ENCODE results near the gene RASGEF1B. TPM values are rescaled to one million over a fixed set of nuclear protein-coding genes. Genes with fewer than 3 reads are reported as not detected.
"Not testable (repeated sequence)": the region's sequence is repeated elsewhere in the genome, so short reads cannot be mapped to it uniquely, and the experiment has no call there.

RASGEF1B gene
- total RNA-seq, 6 experiments from 2014 or later, result 22.9 to 51.9 (median 25.8) TPM

DNA sequence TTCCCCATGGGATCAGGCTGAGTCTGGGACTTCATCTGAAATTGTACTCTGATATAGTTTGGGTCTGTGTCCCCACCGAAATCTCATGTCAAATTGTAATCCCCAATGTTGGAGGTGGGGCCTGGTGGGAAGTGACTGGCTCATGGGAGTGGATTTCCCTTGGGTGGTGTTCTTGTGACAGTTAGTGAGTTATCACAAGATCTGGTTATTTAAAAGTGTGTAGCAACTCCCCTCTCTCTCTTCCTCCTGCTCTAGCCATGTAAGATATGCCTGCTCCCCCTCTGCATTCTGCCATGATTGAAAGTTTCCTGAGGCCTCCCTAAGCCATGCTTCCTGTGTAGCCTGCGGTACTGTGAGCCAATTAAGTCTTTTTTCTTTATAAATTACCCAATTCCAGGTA is 61.0 kb downstream of the RASGEF1B start:
- Histone ChIP-seq H3K9me3 (no peaks in the 10 kb centered on the region), H3K4me1 (no peaks in the 10 kb centered on the region), H3K4me3 (no peak overlapping the region), H3K36me3 (no peaks in the 10 kb centered on the region), H3K27me3 (no peaks in the 10 kb centered on the region), H3K27ac (no peak overlapping the region)
- intact Hi-C loops (cut with DNase I), result loop anchor here in 1 of 2 donors (5.0 kb wide), 1 partner anchor 432 kb away; no protein-coding TSS in a partner anchor
- DNase-seq (no peak), ATAC-seq (no peak)
- no peak for TF ChIP-seq POLR2A (IDR thresholded peaks at IDR 0.05)
- no peak for TF ChIP-seq CTCF (IDR thresholded peaks at IDR 0.05)
- WGBS (ENCODE audit: insufficient coverage, low coverage, low lambda C conversion rate, missing lambda C conversion rate), result 38% methylated on average over 1 of the region's 2 CpGs

- no peaks in the 10 kb centered on the region for H3K36me3 ChIP-seq
- intact Hi-C loops (cut with DNase I), result loop anchor here (5.0 to 10.0 kb wide), 3 partner anchors 432 to 857 kb away; no protein-coding TSS in a partner anchor
- H3K27ac ChIP-seq, result no peak overlapping the region
- H3K9me3 ChIP-seq, result no peaks in the 10 kb centered on the region
- ATAC-seq (no peak), DNase-seq (no peak)
- 68% methylated on average over 4 of the region's 4 CpGs for WGBS (ENCODE audit: insufficient coverage, low coverage, low lambda C conversion rate, missing lambda C conversion rate)
- TF ChIP-seq CTCF (IDR thresholded peaks at IDR 0.05) (no peak), POLR2A (IDR thresholded peaks at IDR 0.05) (no peak)
- H3K27me3 ChIP-seq, result no peaks in the 10 kb centered on the region
- H3K4me1 ChIP-seq, result no peaks in the 10 kb centered on the region
- no peak overlapping the region for H3K4me3 ChIP-seq
Observed at GRCh38 chr4:81409836-81410235, 61.9 kb downstream of the RASGEF1B start.

- no peak for TF ChIP-seq POLR2A (IDR thresholded peaks at IDR 0.05)
- no peak for TF ChIP-seq CTCF (IDR thresholded peaks at IDR 0.05)
- DNase-seq (no peak), ATAC-seq (no peak)
- Histone ChIP-seq H3K27me3 (no peaks in the 10 kb centered on the region), H3K4me1 (no peaks in the 10 kb centered on the region), H3K9me3 (no peaks in the 10 kb centered on the region), H3K27ac (no peak overlapping the region), H3K4me3 (no peak overlapping the region), H3K36me3 (no peaks in the 10 kb centered on the region)
- intact Hi-C loops (cut with DNase I), result loop anchor here (5.0 to 10.0 kb wide), 2 partner anchors 796 to 859 kb away; no protein-coding TSS in a partner anchor
- 83% methylated on average over 7 of the region's 7 CpGs for WGBS (ENCODE audit: insufficient coverage, low coverage, low lambda C conversion rate, missing lambda C conversion rate)
Observed at GRCh38 chr4:81408341-81408740, 63.4 kb downstream of the RASGEF1B start.

GRCh38 chr4:81407726-81408125 is 64.0 kb downstream of the RASGEF1B start:
- Histone ChIP-seq H3K27me3 (no peaks in the 10 kb centered on the region), H3K36me3 (no peaks in the 10 kb centered on the region), H3K27ac (no peak overlapping the region), H3K9me3 (no peaks in the 10 kb centered on the region), H3K4me3 (no peak overlapping the region), H3K4me1 (no peaks in the 10 kb centered on the region)
- WGBS (ENCODE audit: insufficient coverage, low coverage, low lambda C conversion rate, missing lambda C conversion rate), result 76% methylated on average over 4 of the region's 4 CpGs
- TF ChIP-seq CTCF (IDR thresholded peaks at IDR 0.05) (no peak), POLR2A (IDR thresholded peaks at IDR 0.05) (no peak)
- ATAC-seq, result no peak
- intact Hi-C loops (cut with DNase I), result loop anchor here (5.0 to 10.0 kb wide), 2 partner anchors 797 to 860 kb away; no protein-coding TSS in a partner anchor
- no peak for DNase-seq

DNA sequence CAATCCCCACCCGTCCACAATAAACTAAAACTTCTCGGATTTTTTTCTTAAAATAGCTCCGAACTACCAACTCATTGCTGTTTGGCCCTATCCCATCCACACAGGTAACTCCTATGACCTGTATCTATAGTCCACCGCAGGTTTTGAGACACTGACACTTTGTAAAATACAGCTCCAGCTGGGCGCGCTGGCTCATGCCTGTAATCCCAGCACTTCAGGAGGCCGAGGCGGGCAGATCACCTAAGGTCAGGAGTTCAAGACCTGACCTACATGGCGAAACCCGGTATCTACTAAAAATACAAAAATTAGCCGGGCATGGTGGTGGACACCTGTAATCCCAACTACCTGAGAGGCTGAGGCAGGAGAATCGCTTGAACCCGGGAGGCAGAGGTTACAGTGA is 65.2 kb downstream of the RASGEF1B start:
- H3K4me1 ChIP-seq, H3K27ac ChIP-seq, DNase-seq, H3K36me3 ChIP-seq, H3K4me3 ChIP-seq, ATAC-seq, H3K27me3 ChIP-seq, H3K9me3 ChIP-seq: not testable (repeated sequence)
- 62% methylated on average over 10 of the region's 13 CpGs for WGBS (ENCODE audit: insufficient coverage, low coverage, low lambda C conversion rate, missing lambda C conversion rate)
- intact Hi-C loops (cut with DNase I), result loop anchor here (5.0 to 10.0 kb wide), 2 partner anchors 798 to 861 kb away; no protein-coding TSS in a partner anchor

Measured in right lobe of liver (tissue), 6 donors.